ENCODE measurements around the gene SLC38A11.

DNA sequence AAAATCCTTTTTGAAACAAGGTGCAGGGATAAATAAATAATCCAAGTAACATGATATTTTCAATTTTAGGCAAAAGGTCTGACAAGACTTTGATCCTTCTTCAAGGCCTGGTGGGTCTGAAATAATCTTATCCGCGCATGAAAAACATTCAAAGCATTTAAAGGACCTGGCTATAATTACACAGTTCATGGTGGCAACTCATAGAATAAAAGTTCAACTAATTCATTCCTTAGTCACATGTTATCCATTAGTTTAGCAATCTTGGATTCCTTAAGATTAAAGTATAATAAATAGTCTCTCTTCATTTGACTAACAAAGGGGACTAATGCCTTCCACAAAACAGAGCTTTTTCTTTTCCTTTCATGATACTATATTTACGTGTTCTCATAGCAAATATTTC, 21.0 kb upstream of the SLC38A11 start:
- TF ChIP-seq, protein P1, sequence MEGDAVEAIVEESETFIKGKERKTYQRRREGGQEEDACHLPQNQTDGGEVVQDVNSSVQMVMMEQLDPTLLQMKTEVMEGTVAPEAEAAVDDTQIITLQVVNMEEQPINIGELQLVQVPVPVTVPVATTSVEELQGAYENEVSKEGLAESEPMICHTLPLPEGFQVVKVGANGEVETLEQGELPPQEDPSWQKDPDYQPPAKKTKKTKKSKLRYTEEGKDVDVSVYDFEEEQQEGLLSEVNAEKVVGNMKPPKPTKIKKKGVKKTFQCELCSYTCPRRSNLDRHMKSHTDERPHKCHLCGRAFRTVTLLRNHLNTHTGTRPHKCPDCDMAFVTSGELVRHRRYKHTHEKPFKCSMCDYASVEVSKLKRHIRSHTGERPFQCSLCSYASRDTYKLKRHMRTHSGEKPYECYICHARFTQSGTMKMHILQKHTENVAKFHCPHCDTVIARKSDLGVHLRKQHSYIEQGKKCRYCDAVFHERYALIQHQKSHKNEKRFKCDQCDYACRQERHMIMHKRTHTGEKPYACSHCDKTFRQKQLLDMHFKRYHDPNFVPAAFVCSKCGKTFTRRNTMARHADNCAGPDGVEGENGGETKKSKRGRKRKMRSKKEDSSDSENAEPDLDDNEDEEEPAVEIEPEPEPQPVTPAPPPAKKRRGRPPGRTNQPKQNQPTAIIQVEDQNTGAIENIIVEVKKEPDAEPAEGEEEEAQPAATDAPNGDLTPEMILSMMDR (IDR thresholded peaks at IDR 0.05): no peak
- TF ChIP-seq POLR2A (IDR thresholded peaks at IDR 0.05): no peak
- TF ChIP-seq POLR2AphosphoS5 (IDR thresholded peaks at IDR 0.05): no peak
